PC-9 (cell line): ENCODE results near the gene BMAL2.

ENCODE experiments used
- CTCF ChIP-seq: fragments of 200-600 bp; sonication (generic); conservative IDR thresholded peaks from 2 replicates; pipeline ENCODE4 v1.6.1; 2017; ENCODE audit warnings: mixed run types, antibody characterized with exemption, mild to moderate bottlenecking, moderate library complexity
- EZH2 ChIP-seq: fragments of 200-600 bp; sonication (generic); IDR thresholded peaks from 2 replicates; pipeline ENCODE4 v1.8.0; 2017; ENCODE audit warnings: antibody characterized with exemption, low read depth

GRCh38 chr12:27338473-27338872, 5.8 kb downstream of the BMAL2 start:
- no peak for TF ChIP-seq CTCF
- no peak for TF ChIP-seq EZH2
